ELF-1 (cell line): ENCODE measurements around the gene ZNRF3.

Experiments used
- DNase-seq: peaks from one replicate; pipeline ENCODE4 v3.0.0-alpha.2; 2016; ENCODE audit warnings: low read depth, low spot score

The ZNRF3 gene

DNA sequence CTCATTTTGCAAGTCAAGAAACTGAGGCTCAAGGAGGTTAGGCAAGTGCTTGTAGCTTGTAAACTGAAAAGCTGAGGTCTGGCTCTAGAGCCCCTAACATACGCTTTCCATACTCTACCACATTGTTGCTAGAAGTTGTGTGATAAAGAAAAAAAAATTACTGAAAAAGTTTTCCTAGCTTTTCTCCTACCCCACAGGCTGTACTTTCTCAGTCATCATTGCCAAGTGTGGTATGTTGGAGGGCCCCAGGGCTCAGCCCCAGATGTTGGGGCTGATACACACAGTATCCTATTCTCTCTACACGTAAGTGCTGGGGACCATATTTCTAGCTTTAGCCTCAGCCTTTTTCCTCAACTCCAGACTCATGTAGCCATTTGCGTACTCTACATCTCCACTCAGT is 205.4 kb downstream of the ZNRF3 start:
- DNase-seq, result no peak

DNA sequence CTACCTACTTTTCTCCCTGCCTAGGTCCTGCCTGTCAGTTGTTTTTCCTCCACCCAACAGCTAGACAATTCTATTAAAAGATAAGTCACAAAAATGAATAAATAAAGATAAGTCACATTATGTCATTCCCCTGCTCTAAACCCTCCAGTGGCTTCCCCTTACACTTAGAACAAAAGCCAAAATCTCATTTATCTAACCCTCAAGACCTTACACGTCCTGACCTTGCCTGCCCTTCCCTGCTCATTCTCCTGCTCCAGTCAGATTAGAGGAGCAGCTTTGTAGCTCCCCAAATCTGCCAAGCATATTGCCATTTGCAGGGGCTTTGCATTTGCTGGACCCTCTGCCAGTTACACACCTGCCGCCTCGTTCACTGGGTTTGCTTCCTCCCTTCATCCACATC is 206.1 kb downstream of the ZNRF3 start:
- no peak for DNase-seq

DNA sequence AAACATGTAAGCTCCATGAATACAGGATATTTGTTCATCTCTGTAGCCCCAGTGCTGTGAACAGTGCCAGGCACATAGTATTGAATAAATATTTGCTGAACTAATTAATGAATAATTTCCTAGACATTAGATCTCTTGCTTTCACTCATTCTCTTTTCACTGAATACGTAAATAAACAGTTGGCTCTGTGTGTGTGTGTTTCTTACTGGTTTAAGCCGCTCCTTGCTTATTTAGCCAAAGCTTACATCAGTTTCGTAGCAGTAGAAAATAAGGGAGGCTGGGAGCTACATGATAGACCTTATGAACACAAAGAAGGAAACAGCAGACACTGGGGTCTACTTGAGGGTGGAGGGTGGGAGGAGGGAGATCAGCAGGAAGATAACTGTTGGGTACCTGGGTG is 206.7 kb downstream of the ZNRF3 start:
- DNase-seq, result no peak

DNA sequence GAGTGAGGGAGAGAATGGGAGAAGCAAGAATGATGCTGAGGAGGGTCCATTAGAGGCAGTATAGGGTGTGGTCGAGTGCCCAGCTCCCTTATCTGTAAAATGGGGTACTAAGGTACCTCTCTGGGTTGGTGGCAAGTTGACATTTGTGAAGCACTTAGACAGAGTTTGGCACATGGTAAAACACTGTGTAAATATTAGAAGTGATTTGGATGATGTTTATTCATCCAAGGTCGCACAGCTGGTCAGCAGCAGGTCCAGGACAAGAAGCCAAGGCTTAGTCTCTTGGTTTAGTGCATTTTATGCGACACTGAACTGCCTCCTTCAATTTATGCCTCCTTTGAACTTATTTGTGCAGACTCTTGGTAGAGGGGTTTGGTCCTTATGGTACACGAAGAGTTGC is 208.9 kb downstream of the ZNRF3 start:
- no peak for DNase-seq

DNA sequence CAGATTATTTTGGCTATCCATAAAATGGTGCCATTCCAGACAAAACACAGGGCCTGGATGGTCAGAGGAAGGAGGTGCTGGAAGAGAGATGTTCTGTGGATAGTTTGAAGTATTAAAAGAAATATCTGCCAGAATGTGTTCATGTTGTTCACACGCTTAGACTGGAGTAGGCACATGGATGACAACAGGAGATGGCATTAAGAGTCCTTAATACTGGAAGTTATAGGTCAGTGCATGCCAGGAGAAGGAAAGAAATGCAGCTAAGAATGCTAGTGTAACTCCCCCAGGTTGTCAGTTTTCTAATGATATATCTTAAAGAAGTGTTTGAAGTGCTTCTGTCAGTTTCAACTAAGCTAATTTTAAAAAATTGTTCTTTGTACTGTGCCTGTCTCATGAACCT is 209.7 kb downstream of the ZNRF3 start:
- no peak for DNase-seq

DNA sequence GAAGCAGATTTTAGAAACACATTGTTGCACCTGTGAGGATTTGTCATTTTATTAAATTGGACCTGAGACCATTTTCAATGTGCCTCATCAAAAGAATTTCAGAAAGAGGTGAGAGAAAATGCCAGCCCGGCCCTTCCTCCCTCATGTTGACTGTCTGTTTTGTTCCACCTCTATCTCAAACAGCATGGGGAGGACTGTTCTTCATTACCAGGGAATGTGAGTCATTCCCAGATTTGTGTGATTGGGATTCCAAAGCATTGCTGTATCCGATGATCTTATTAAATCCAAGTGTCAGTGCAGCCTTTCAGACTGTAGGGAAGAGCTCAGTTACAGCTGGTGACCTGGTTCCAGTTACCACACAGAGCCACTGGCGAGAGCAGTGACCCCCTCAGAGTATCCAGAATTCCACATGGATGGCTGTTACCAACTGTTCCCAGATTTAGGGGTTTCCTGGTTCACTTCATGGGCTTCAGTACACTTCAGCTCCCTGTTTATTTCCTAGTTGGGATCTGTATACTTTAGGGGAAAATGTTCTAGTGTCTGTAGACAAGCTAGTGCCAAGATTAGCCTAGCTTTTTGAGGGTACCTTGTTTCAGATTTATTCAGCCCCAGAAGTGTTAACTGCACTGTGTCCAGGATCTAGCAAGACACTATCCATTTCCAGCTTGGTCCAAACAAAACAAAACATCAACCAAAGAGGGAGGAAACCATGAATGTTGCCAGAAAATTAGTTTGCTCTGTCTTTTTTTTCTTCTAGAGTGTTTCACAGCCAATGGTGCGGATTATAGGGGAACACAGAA is 210.3 kb downstream of the ZNRF3 start:
- no peak for DNase-seq

DNA sequence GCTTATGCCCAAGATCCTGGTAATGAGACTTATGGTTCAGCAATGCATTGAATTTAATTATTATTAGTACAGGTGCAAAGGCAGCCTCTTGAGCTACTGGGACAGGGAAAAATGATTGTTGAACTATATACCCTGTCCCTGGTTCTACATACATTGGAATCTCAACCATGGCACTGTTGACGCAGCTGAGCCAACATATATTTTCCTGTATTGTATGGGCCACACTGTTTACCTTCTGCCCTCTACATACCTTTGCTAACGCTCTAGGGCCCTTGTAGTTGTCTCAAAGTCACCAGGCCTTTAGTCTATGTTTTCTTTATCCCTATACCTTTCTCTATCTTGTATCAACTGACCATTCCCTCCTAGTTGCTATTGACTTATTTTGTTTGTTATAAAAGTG is 212.1 kb downstream of the ZNRF3 start:
- no peak for DNase-seq

DNA sequence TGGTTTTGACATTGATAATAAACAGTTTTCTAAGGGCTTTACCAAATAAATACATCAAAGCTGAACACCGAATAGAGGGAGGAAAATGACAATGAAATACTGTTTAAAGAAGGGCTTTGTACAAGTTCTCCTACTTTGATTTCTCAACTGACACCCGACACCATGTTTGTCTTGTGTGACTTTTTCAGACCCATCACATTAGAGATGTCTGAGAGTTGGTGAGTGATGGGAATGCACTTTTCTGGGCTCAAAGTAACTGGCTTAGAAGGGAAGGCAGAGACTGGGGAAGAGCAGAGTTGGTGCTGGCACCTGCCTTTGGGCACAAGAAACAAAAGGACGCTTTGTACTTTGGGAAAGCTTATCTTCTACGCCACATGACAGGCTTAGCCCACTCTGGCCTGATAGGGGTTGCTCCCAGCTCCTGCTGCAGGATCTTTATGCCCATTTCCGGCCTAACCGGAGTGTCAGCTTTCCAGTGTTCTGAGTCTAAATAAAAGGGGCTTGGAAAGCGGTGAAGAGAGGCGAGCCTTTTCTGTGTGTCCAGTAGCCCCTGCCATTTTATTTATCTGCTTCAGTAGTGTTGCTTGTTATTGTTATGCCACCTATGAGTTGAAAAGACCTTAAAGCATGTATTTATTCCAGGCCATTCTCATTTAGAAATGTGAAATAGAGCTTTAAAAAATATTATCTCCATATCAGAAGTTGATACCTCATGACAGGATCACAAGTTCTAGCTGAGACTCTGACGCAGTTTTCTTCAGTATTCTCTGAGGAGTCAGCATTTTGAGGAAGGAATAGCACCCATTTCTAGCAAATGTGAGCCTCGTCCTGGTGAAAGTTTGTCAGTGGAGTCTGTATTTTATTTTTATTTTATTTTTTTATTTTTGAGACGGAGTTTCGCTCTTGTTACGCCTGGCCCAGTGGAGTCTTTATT is 213.6 kb downstream of the ZNRF3 start:
- peak; percentile 65 for DNase-seq

DNA sequence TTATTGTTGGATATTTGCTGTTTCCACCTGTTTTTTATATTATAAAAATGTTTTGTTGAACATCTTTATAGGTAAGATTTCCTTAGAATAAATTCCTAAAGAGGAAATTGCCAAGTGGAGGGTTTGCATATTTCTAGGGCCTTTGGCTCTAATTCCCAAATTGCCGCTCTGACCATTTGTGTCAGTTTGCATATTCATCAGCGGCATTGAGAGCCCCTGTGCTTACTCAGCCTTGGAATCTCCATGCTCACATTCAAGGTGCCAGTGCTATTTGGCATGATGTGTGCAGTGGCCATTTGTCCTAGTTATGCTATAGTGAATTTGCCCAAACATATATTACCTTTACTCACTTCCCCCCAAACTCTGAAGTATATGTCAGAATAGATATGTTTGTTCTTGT is 214.9 kb downstream of the ZNRF3 start:
- no peak for DNase-seq

DNA sequence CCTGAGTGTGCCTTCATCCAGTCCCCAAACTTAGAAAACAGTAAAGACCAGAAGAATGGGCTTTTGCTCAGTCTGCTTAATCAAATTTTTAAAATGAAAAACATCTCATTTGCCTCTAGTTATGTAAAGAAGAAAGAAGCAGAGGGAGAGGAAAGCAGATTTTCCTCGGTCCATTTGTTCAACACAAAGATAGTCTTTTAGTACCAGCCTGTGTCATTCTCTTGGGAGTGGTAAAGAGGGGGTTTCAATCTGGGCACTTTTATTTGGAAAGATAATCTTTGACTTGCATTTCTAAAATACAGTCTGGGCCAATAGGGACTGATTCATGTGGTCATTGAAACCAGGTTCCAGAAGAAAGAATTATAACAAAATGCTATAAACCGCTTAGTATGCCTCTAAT is 218.9 kb downstream of the ZNRF3 start:
- no peak for DNase-seq

DNA sequence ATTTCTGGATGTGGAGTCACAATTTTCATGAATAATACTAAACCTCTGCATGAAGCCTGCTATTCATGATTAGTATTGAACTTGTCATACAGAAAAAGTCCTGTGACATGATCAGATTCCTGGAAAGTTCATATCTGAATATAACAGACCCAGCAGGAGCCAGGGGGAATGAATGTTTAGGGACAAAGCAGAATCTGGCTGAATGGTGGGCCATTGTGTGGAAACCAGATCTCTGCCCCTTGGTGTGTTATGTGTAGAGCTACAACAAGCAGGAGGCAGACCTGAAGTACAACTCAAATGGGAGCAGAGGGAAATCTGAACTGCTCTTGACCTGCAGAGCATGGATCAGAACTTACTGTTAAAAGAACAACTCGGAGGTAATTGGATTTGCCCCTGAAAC is 219.7 kb downstream of the ZNRF3 start:
- no peak for DNase-seq

DNA sequence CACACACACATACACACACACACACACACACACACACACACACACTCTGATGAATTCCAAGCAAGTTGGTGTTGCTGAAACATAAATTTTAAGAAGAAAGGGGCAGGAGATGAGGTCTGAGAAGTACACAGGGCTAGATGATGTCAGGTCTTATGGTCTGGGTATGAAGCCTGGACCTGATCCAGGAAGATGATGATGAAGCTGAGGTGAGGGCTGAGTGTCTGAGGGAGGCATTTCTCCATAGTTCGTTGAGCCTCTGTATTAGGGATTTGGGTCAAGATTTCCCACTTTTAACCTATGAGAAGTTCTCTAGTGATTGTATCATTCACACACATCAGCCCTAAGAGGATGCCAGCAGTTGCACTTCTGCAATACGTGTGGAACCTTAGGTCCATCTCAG is 222.1 kb downstream of the ZNRF3 start:
- DNase-seq, result no peak

DNA sequence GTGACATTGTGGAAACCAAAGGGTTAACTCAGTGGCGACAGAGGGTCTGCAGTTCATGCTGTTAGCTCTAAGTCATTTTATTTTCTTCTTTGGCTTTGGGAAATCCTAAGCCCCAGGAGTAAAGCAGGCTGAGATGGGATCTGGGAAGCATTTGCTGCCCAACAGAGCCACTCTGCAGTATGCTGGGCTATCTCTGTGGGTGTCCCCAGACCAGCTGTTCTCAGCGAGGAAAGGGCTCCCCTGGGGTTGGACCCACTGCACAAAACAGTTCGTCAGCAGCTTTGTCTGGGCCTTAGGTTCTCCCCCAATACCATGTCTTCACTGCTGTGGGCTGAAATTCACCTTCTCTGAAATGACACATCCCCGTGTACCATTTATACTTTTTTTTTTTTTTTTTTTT is 223.5 kb downstream of the ZNRF3 start:
- DNase-seq, result no peak
